ENCODE data around the gene POLD1.

DNA sequence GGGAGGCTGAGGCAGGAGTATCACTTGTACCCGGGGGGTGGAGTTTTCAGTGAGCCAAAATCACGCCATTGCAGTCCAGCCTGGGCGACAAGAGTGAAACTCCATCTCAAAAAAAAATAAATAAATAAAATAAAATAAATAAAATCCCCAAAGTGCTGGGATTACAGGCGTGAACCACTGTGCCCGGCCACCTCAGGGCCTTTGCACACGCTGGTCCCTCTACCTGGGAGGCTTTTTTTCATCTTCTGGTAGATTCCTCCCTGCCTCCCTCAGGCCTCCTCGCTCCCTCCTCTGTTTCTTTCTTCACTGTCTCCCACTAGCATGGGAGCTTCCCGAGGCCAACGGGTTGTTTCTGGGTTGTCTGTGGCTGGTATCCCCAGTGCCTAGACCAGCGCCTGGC lies 63.6 kb downstream of the POLD1 start:
- no peak for TF ChIP-seq EZH2 (IDR thresholded peaks at IDR 0.05; ENCODE audit: borderline replicate concordance, low read depth, low read length, poor library complexity, severe bottlenecking)
- TF ChIP-seq, protein P1, sequence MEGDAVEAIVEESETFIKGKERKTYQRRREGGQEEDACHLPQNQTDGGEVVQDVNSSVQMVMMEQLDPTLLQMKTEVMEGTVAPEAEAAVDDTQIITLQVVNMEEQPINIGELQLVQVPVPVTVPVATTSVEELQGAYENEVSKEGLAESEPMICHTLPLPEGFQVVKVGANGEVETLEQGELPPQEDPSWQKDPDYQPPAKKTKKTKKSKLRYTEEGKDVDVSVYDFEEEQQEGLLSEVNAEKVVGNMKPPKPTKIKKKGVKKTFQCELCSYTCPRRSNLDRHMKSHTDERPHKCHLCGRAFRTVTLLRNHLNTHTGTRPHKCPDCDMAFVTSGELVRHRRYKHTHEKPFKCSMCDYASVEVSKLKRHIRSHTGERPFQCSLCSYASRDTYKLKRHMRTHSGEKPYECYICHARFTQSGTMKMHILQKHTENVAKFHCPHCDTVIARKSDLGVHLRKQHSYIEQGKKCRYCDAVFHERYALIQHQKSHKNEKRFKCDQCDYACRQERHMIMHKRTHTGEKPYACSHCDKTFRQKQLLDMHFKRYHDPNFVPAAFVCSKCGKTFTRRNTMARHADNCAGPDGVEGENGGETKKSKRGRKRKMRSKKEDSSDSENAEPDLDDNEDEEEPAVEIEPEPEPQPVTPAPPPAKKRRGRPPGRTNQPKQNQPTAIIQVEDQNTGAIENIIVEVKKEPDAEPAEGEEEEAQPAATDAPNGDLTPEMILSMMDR (conservative IDR thresholded peaks at IDR 0.05; ENCODE audit: low read depth, low read length): no peak

Measured in A673 (cell line).